Measurements from ENCODE around the gene HSPA8.

HSPA8 gene

GRCh38 chr11:123072762-123073161, 10.8 kb upstream of the HSPA8 start:
- no peaks in the 10 kb centered on the region for H3K4me1 ChIP-seq (ENCODE audit: control insufficient read depth, insufficient read depth, low read length)
- no peak overlapping the region for H3K27ac ChIP-seq (ENCODE audit: low read length)
- no peak overlapping the region for H3K4me3 ChIP-seq (ENCODE audit: low read length in 2 of 2)
- H3K36me3 ChIP-seq (ENCODE audit: control insufficient read depth in 2 of 2, insufficient read depth in 2 of 2, low read length in 2 of 2), result peaks cover 23 to 30% of the 10 kb centered on the region in 2 donors
- H3K27me3 ChIP-seq (ENCODE audit: control insufficient read depth in 1 of 2, insufficient read depth in 2 of 2, low read length in 2 of 2), result no peaks in the 10 kb centered on the region
- H3K9ac ChIP-seq (ENCODE audit: low read length in 2 of 2), result no peak overlapping the region
- no peaks in the 10 kb centered on the region for H3K9me3 ChIP-seq (ENCODE audit: control insufficient read depth in 2 of 2, low read length in 2 of 2)

- peaks cover 20 to 30% of the 10 kb centered on the region in 2 donors for H3K36me3 ChIP-seq (ENCODE audit: control insufficient read depth in 2 of 2, insufficient read depth in 2 of 2, low read length in 2 of 2)
- no peaks in the 10 kb centered on the region for H3K27me3 ChIP-seq (ENCODE audit: control insufficient read depth in 1 of 2, insufficient read depth in 2 of 2, low read length in 2 of 2)
- H3K27ac ChIP-seq (ENCODE audit: low read length), result no peak overlapping the region
- no peaks in the 10 kb centered on the region for H3K4me1 ChIP-seq (ENCODE audit: control insufficient read depth, insufficient read depth, low read length)
- H3K9ac ChIP-seq (ENCODE audit: low read length in 2 of 2), result no peak overlapping the region
- no peaks in the 10 kb centered on the region for H3K9me3 ChIP-seq (ENCODE audit: control insufficient read depth in 2 of 2, low read length in 2 of 2)
- H3K4me3 ChIP-seq (ENCODE audit: low read length in 2 of 2), result no peak overlapping the region
Observed at GRCh38 chr11:123072332-123072761, 10.4 kb upstream of the HSPA8 start.

- H3K27ac ChIP-seq (ENCODE audit: low read length), result no peak overlapping the region
- H3K9ac ChIP-seq (ENCODE audit: low read length in 2 of 2), result peak overlapping the region in 1 of 2 donors; percentile 16
- H3K4me3 ChIP-seq (ENCODE audit: low read length in 2 of 2), result no peak overlapping the region
- no peaks in the 10 kb centered on the region for H3K27me3 ChIP-seq (ENCODE audit: control insufficient read depth in 1 of 2, insufficient read depth in 2 of 2, low read length in 2 of 2)
- H3K9me3 ChIP-seq (ENCODE audit: control insufficient read depth in 2 of 2, low read length in 2 of 2), result no peaks in the 10 kb centered on the region
- H3K36me3 ChIP-seq (ENCODE audit: control insufficient read depth in 2 of 2, insufficient read depth in 2 of 2, low read length in 2 of 2), result peaks cover 15 to 23% of the 10 kb centered on the region in 2 donors
- H3K4me1 ChIP-seq (ENCODE audit: control insufficient read depth, insufficient read depth, low read length), result peaks cover 5% of the 10 kb centered on the region
Observed at GRCh38 chr11:123069908-123070821, 8.2 kb upstream of the HSPA8 start.

- Histone ChIP-seq H3K36me3 (ENCODE audit: control insufficient read depth in 2 of 2, insufficient read depth in 2 of 2, low read length in 2 of 2) (peaks cover 0 to 3% of the 10 kb centered on the region in 2 donors), H3K9me3 (ENCODE audit: control insufficient read depth in 2 of 2, low read length in 2 of 2) (no peaks in the 10 kb centered on the region), H3K4me1 (ENCODE audit: control insufficient read depth, insufficient read depth, low read length) (peaks cover 27% of the 10 kb centered on the region), H3K9ac (ENCODE audit: low read length in 2 of 2) (no peak overlapping the region), H3K27me3 (ENCODE audit: control insufficient read depth in 1 of 2, insufficient read depth in 2 of 2, low read length in 2 of 2) (no peaks in the 10 kb centered on the region), H3K27ac (ENCODE audit: low read length) (no peak overlapping the region), H3K4me3 (ENCODE audit: low read length in 2 of 2) (no peak overlapping the region)
Observed at GRCh38 chr11:123065621-123066020, 3.7 kb upstream of the HSPA8 start.

- Histone ChIP-seq H3K27me3 (ENCODE audit: control insufficient read depth in 1 of 2, insufficient read depth in 2 of 2, low read length in 2 of 2) (no peaks in the 10 kb centered on the region), H3K27ac (ENCODE audit: low read length) (peak overlapping the region; percentile 100), H3K4me3 (ENCODE audit: low read length in 2 of 2) (peak overlapping the region; percentile 65 to 98), H3K36me3 (ENCODE audit: control insufficient read depth in 2 of 2, insufficient read depth in 2 of 2, low read length in 2 of 2) (peaks cover 9 to 19% of the 10 kb centered on the region in 2 donors), H3K9ac (ENCODE audit: low read length in 2 of 2) (peak overlapping the region; percentile 21 to 96), H3K9me3 (ENCODE audit: control insufficient read depth in 2 of 2, low read length in 2 of 2) (no peaks in the 10 kb centered on the region), H3K4me1 (ENCODE audit: control insufficient read depth, insufficient read depth, low read length) (peaks cover 41% of the 10 kb centered on the region)
Observed at GRCh38 chr11:123063826-123064657, 2.1 kb upstream of the HSPA8 start.

GRCh38 chr11:123062892-123063825, 1.2 kb upstream of the HSPA8 start:
- Histone ChIP-seq H3K9ac (ENCODE audit: low read length in 2 of 2) (peak overlapping the region; percentile 96 to 99), H3K27me3 (ENCODE audit: control insufficient read depth in 1 of 2, insufficient read depth in 2 of 2, low read length in 2 of 2) (no peaks in the 10 kb centered on the region), H3K27ac (ENCODE audit: low read length) (peak overlapping the region; percentile 100), H3K4me1 (ENCODE audit: control insufficient read depth, insufficient read depth, low read length) (peaks cover 50% of the 10 kb centered on the region), H3K9me3 (ENCODE audit: control insufficient read depth in 2 of 2, low read length in 2 of 2) (no peaks in the 10 kb centered on the region), H3K4me3 (ENCODE audit: low read length in 2 of 2) (peak overlapping the region; percentile 65 to 98), H3K36me3 (ENCODE audit: control insufficient read depth in 2 of 2, insufficient read depth in 2 of 2, low read length in 2 of 2) (peaks cover 17 to 28% of the 10 kb centered on the region in 2 donors)

- Histone ChIP-seq H3K4me3 (ENCODE audit: low read length in 2 of 2) (peak overlapping the region; percentile 96 to 98), H3K36me3 (ENCODE audit: control insufficient read depth in 2 of 2, insufficient read depth in 2 of 2, low read length in 2 of 2) (peaks cover 25 to 36% of the 10 kb centered on the region in 2 donors), H3K27me3 (ENCODE audit: control insufficient read depth in 1 of 2, insufficient read depth in 2 of 2, low read length in 2 of 2) (no peaks in the 10 kb centered on the region), H3K9ac (ENCODE audit: low read length in 2 of 2) (peak overlapping the region; percentile 96 to 99), H3K4me1 (ENCODE audit: control insufficient read depth, insufficient read depth, low read length) (peaks cover 57% of the 10 kb centered on the region), H3K27ac (ENCODE audit: low read length) (peak overlapping the region; percentile 100), H3K9me3 (ENCODE audit: control insufficient read depth in 2 of 2, low read length in 2 of 2) (no peaks in the 10 kb centered on the region)
Observed at GRCh38 chr11:123062158-123062891, 389 bp upstream of the HSPA8 start.

- Histone ChIP-seq H3K36me3 (ENCODE audit: control insufficient read depth in 2 of 2, insufficient read depth in 2 of 2, low read length in 2 of 2) (peaks cover 40 to 54% of the 10 kb centered on the region in 2 donors), H3K4me1 (ENCODE audit: control insufficient read depth, insufficient read depth, low read length) (peaks cover 64% of the 10 kb centered on the region), H3K4me3 (ENCODE audit: low read length in 2 of 2) (peak overlapping the region; percentile 96 to 98), H3K9ac (ENCODE audit: low read length in 2 of 2) (peak overlapping the region; percentile 86 to 93), H3K9me3 (ENCODE audit: control insufficient read depth in 2 of 2, low read length in 2 of 2) (no peaks in the 10 kb centered on the region), H3K27ac (ENCODE audit: low read length) (peak overlapping the region; percentile 100), H3K27me3 (ENCODE audit: control insufficient read depth in 1 of 2, insufficient read depth in 2 of 2, low read length in 2 of 2) (no peaks in the 10 kb centered on the region)
Observed at GRCh38 chr11:123060277-123061000, 1.5 kb downstream of the HSPA8 start.

Data from stomach smooth muscle (tissue), 2 donors.